ENCODE data around the gene SYAP1.
A peak's percentile ranks its signal among the peaks of the same experiment; 100 is the strongest.
"Not testable (repeated sequence)": the region's sequence is repeated elsewhere in the genome, so short reads cannot be mapped to it uniquely, and the experiment has no call there.

The SYAP1 gene

GRCh38 chrX:16719334-16720084 is at the start of gene SYAP1:
SYAP1 (plus strand) TSS chrX:16719612; CDS start chrX:16719725, 113 bp downstream.
- peak; percentile 95 for DNase-seq

- no peak for DNase-seq
Measured at GRCh38 chrX:16671005-16671404, 48.4 kb upstream of the SYAP1 start.

GRCh38 chrX:16678689-16679088 is 40.7 kb upstream of the SYAP1 start:
- DNase-seq: no peak

- no peak for DNase-seq
Measured at GRCh38 chrX:16683007-16683664, 36.3 kb upstream of the SYAP1 start.

- DNase-seq: no peak
Measured at GRCh38 chrX:16687514-16687913, 31.9 kb upstream of the SYAP1 start.

- peak; percentile 81 for DNase-seq
Measured at GRCh38 chrX:16695079-16695676, 24.2 kb upstream of the SYAP1 start.

- DNase-seq: no peak
Measured at GRCh38 chrX:16696956-16697355, 22.5 kb upstream of the SYAP1 start.

GRCh38 chrX:16699389-16699788 is 20.0 kb upstream of the SYAP1 start:
- DNase-seq: no peak

GRCh38 chrX:16700734-16701133 is 18.7 kb upstream of the SYAP1 start:
- DNase-seq: no peak

- no peak for DNase-seq
Measured at GRCh38 chrX:16702700-16703599, 16.5 kb upstream of the SYAP1 start.

GRCh38 chrX:16705370-16705769 is 14.0 kb upstream of the SYAP1 start:
- no peak for DNase-seq

- DNase-seq: no peak
Measured at GRCh38 chrX:16708016-16708415, 11.4 kb upstream of the SYAP1 start.

GRCh38 chrX:16711219-16711811 is 8.1 kb upstream of the SYAP1 start:
- no peak for DNase-seq

GRCh38 chrX:16711893-16712547 is 7.4 kb upstream of the SYAP1 start:
- DNase-seq: peak; percentile 22

- peak; percentile 59 for DNase-seq
Measured at GRCh38 chrX:16712548-16713155, 6.8 kb upstream of the SYAP1 start, which contains the start of gene CTPS2. CTPS2 (minus strand) TSS chrX:16712669; CDS start chrX:16702902, 9,767 bp downstream.

GRCh38 chrX:16714504-16714903 is 4.9 kb upstream of the SYAP1 start:
- DNase-seq: no peak

GRCh38 chrX:16715638-16716037 is 3.8 kb upstream of the SYAP1 start:
- not testable (repeated sequence) for DNase-seq

- DNase-seq: not testable (repeated sequence)
Measured at GRCh38 chrX:16716451-16716850, 3.0 kb upstream of the SYAP1 start.

- DNase-seq: no peak
Measured at GRCh38 chrX:16718824-16719333, 533 bp upstream of the SYAP1 start.

GRCh38 chrX:16722481-16722880 is 3.1 kb downstream of the SYAP1 start:
- no peak for DNase-seq

GRCh38 chrX:16725072-16725471 is 5.7 kb downstream of the SYAP1 start:
- DNase-seq: no peak

Data from stimulated activated CD8-positive, alpha-beta memory T cell treated with anti-CD3 and anti-CD28 coated beads, Interleukin-4, amount 100 ng/mL, for 48 hours (primary cell).